Measurements from ENCODE around the gene PCSK5. TPM values are rescaled to one million over a fixed set of nuclear protein-coding genes. Genes with fewer than 3 reads are reported as not detected.

The PCSK5 gene
- total and polyA plus RNA-seq, 2 of the 8 experiments (the other 6 are each of a cell fraction or from before 2014, with no cell fraction given) = 5.5 to 10.7 TPM

DNA sequence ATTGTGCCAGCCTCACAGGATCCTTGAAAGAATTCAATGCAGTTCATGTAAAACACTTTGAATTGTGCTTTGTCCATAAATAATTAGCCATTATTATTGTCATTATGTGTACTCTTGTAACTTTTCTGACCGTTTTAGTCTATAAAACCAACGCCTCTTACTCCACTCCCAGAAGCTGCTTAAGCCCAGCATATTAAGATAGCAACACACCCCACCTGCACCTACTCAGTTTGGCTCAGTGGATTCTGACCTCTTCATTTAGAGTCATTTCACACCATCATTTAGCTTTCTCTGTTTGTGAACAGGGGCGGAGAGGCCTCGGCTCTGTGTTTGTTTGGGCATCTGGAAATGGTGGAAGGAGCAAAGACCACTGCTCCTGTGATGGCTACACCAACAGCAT, 205.1 kb downstream of the PCSK5 start:
- Histone ChIP-seq H3K18ac (ENCODE audit: extremely low read depth, low read length) (no peak overlapping the region), H3K23ac (ENCODE audit: insufficient read length) (no peak overlapping the region), H3K4me1 (replicated peaks in 1 of 4; ENCODE audit: control insufficient read depth in 3 of 4, insufficient read depth in 4 of 4, low read length in 3 of 4) (no peaks in the 10 kb centered on the region; a peak in 1 of 7 replicates), H2BK5ac (ENCODE audit: low read depth, low read length) (no peak overlapping the region), H3K4ac (replicated peaks; ENCODE audit: insufficient read length, low read depth, low read length) (no peak overlapping the region), H3K79me2 (ENCODE audit: control insufficient read depth in 1 of 2, insufficient read depth in 2 of 2, low read length in 2 of 2) (no peaks in the 10 kb centered on the region), H2BK20ac (ENCODE audit: low read length) (no peak overlapping the region), H3K23me2 (ENCODE audit: low read depth, low read length) (no peaks in the 10 kb centered on the region), H3K4me2 (ENCODE audit: insufficient read depth in 1 of 2, low read depth in 2 of 2, low read length in 2 of 2) (no peak overlapping the region), H4K8ac (ENCODE audit: extremely low read depth, insufficient read depth, low read length) (no peak overlapping the region), H3K14ac (ENCODE audit: insufficient read length) (no peak overlapping the region), H3K27me3 (replicated peaks in 1 of 4; ENCODE audit: control insufficient read depth in 3 of 4, extremely low read depth in 1 of 4, insufficient read depth in 3 of 4, low read length in 3 of 4) (no peaks in the 10 kb centered on the region), H4K5ac (ENCODE audit: insufficient read length, low read depth, low read length) (no peak overlapping the region), H3K9ac (replicated peaks in 1 of 4; ENCODE audit: extremely low read depth in 1 of 4, low read depth in 3 of 4, low read length in 3 of 4) (no peak overlapping the region), H2BK12ac (ENCODE audit: low read depth, low read length) (no peak overlapping the region), H3K27ac (ENCODE audit: low read depth, low read length) (no peak overlapping the region), H3K36me3 (ENCODE audit: control insufficient read depth in 2 of 4, insufficient read depth in 4 of 4, low read length in 3 of 4) (peaks cover 0 to 4% (median 1%) of the 10 kb centered on the region in 4 experiments; a peak in 5 of 8 replicates), H3K56ac (replicated peaks; ENCODE audit: insufficient read length, low read depth, low read length) (no peak overlapping the region), H2BK120ac (replicated peaks; ENCODE audit: low read depth, low read length) (no peak overlapping the region), H2AFZ (ENCODE audit: low read length) (no peak overlapping the region), H3K9me3 (ENCODE audit: insufficient read depth in 2 of 2, low read depth in 1 of 2, low read length in 1 of 2) (peaks cover 0 to under 1% of the 10 kb centered on the region in 2 experiments; a peak in 1 of 4 replicates), H3K4me3 (ENCODE audit: extremely low read depth in 1 of 4, insufficient read depth in 2 of 4, low read depth in 3 of 4, low read length in 4 of 4) (no peak overlapping the region), H2AK5ac (ENCODE audit: low read depth, low read length) (no peak overlapping the region), H4K20me1 (replicated peaks in 1 of 2; ENCODE audit: control insufficient read depth in 1 of 2, insufficient read depth in 2 of 2, low read length in 2 of 2) (no peaks in the 10 kb centered on the region), H3K79me1 (ENCODE audit: low read depth, low read length) (no peaks in the 10 kb centered on the region), H2BK15ac (ENCODE audit: low read length) (no peak overlapping the region), H4K91ac (replicated peaks; ENCODE audit: insufficient read length, low read length) (no peak overlapping the region)
- POLR2A ChIA-PET (ENCODE audit: partially characterized antibody) = no interaction called here
- whole genome bisulfite sequencing, 2 experiments (ENCODE audit: extremely low coverage in 1 of 2, insufficient coverage in 1 of 2, insufficient read length in 1 of 2, insufficient replicate concordance in 2 of 2, low coverage in 1 of 2, low lambda C conversion rate in 2 of 2, missing lambda C conversion rate in 1 of 2) = 91% methylated on average over 4 of the region's 4 CpGs; no CpG with 5 or more reads in 1 of the 2 experiments
- DNase-seq (ENCODE audit: low read depth in 1 of 2, low spot score in 2 of 2) (no peak), FAIRE-seq (no peak)
- CTCF ChIA-PET (ENCODE audit: partially characterized antibody) = no interaction called here
- no peak for TF ChIP-seq TBP (IDR thresholded peaks at IDR 0.05; ENCODE audit: low read depth, low read length)
- TF ChIP-seq JUN (IDR thresholded peaks at IDR 0.05; ENCODE audit: low read depth, low read length) = no peak
- TF ChIP-seq NANOG (IDR thresholded peaks at IDR 0.05; ENCODE audit: insufficient read depth, low read depth, low read length, poor library complexity, severe bottlenecking) = no peak
